ENCODE data around the gene RANBP10. TPM values are rescaled to one million over a fixed set of nuclear protein-coding genes. Genes with fewer than 3 reads are reported as not detected.

Gene RANBP10
- total RNA-seq, 4 donors from 2014 or later: 6.0 to 9.8 (median 8.3) TPM

DNA sequence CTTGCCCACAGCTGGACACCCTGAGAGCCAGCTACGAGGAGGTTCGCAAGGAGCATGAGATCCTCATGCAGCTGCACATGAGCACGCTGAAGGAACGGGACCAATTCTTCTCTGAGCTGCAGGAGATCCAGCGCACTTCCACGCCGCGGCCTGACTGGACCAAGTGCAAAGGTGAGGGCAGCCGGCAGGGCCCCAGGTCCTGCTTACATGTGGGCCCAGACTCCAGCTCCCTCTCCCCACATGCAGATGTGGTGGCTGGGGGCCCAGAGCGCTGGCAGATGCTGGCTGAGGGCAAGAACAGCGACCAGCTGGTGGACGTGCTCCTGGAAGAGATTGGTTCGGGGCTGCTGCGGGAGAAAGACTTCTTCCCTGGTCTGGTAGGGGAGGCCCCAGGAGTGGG lies 19.5 kb upstream of the RANBP10 start:
- ATAC-seq (ENCODE audit: low FRiP score) (no peak), DNase-seq (ENCODE audit: low spot score) (no peak)
- no peak for TF ChIP-seq CTCF (IDR thresholded peaks at IDR 0.05)

DNA sequence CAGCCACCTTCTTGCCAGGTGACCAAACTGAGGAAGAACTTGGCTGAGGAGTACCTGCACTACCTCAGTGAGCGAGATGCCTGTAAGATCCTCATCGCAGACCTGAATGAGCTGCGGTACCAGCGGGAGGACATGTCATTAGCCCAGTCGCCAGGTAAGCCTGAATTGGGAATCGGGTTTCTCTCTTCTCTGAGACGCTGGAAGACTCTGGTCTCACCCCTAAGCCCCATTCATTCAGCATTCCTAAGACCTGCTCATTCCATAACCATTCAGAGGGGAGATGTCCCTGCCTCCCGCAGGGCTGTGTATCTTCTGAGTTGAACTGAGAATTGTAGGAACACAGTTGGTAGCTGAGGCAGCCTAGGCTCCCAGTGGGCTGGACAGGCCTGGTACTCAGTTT lies 18.8 kb upstream of the RANBP10 start:
- DNase-seq (ENCODE audit: low spot score): no peak
- no peak for ATAC-seq (ENCODE audit: low FRiP score)
- no peak for TF ChIP-seq CTCF (IDR thresholded peaks at IDR 0.05)

DNA sequence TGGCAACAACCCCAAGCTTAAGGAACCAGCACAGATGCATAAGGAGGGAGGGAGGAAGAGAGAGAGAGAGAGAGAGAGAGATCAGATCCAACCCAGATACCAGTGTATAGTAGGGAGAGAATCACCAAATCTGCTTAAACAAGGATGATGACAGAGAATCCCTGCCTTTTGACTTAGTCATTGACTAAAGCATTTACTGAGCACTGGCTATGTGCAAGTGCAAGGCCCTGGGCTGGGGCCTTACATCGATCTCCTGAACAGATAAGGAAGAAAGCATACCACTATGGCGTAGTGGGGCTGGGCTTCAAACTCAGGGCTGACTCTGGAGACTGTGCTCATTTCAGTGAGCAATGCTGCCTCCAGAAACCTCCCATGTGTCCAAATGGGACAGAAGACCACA lies 16.2 kb upstream of the RANBP10 start:
- DNase-seq (ENCODE audit: low spot score) (no peak), ATAC-seq (ENCODE audit: low FRiP score) (no peak)
- no peak for TF ChIP-seq CTCF (IDR thresholded peaks at IDR 0.05)

- ATAC-seq (ENCODE audit: low FRiP score) (no peak), DNase-seq (ENCODE audit: low spot score) (no peak)
- no peak for TF ChIP-seq CTCF (IDR thresholded peaks at IDR 0.05)
These were observed 14.4 kb upstream of the RANBP10 start for GRCh38 chr16:67820608-67821259.

DNA sequence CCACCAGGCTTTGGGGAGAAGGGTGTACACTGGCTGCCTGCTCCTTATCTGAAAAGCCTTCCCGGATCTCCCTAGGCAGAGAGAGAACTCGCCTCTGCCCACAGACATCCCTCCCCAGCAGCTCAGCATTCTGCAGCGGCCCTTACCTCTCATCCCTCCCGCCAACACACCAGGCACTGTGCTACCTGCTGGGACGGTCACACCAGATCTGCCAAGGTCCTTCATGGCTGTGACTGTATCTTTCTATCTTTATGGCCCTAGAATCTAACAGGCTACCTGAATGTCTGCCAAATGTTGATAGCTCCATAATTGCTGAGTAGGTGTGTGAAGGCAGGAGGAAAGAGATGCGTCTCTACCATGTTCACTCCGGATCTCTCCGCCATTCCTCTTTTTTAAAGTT lies 8.2 kb upstream of the RANBP10 start:
- DNase-seq (ENCODE audit: low spot score): no peak

GRCh38 chr16:67811899-67812298 lies 5.5 kb upstream of the RANBP10 start:
- TF ChIP-seq CTCF (IDR thresholded peaks at IDR 0.05): no peak
- ATAC-seq (ENCODE audit: low FRiP score): no peak

More for the DNA sequence above, 8.2 kb upstream of the RANBP10 start:
- no peak for ATAC-seq (ENCODE audit: low FRiP score)
- TF ChIP-seq CTCF (IDR thresholded peaks at IDR 0.05): no peak

DNA sequence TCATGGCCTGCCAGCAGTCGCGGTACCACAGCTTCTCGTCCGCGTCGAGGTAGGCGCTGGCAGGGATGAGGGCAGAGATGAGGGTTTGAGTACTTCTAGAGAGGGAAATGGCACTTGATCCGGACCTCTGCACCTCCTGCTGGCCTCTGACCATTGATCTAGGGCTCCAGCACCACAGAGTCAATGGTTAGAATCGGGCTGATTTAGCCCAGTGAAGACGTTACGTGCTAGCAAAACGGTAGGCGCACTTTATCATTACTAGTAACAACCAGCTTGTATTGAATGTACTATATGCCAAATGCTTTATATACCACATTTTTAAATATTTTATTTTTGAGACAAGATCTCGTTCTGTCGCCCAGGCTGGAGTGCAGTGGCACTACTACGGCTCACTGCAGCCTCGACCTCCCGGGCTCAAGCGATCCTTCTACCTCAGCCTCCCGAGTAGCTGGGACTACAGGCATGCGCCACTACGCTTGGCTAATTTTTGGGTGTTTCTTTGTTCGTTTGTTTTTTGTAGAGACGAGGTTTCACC lies 855 bp upstream of the RANBP10 start:
- TF ChIP-seq CTCF (IDR thresholded peaks at IDR 0.05): no peak
- ATAC-seq (ENCODE audit: low FRiP score) (no peak), DNase-seq (ENCODE audit: low spot score) (no peak)

More at GRCh38 chr16:67811899-67812298, 5.5 kb upstream of the RANBP10 start:
- no peak for DNase-seq (ENCODE audit: low spot score)

All from omental fat pad (tissue), 4 donors.